K562 (cell line): ENCODE data around the gene ATMIN. TPM values are rescaled to one million over a fixed set of nuclear protein-coding genes. Genes with fewer than 3 reads are reported as not detected.

Source experiments
- CHD4 ChIP-seq: fragments of 200-600 bp; sonication (generic); IDR thresholded peaks from 3 replicates; pipeline ENCODE4 v1.6.1; 2012; ENCODE audit warnings: low read depth, mild to moderate bottlenecking, mixed read lengths, low read length, inconsistent platforms; ENCODE audit not compliant: insufficient read depth, insufficient replicate concordance, poor library complexity, severe bottlenecking
- CREB1 ChIP-seq, 2 experiments: sonication (generic) in 1 of 2; formaldehyde crosslinking in 1 of 2; IDR thresholded peaks; 2 replicates each; pipeline versions ENCODE4 v1.6.1 to v1.8.0; 2012 to 2022; ENCODE audit warnings: inconsistent platforms in 1 of 2, mild to moderate bottlenecking in 1 of 2, missing genetic modification reagents in 1 of 2, moderate library complexity in 1 of 2
- EP400 ChIP-seq: fragments of 450-650 bp; IDR thresholded peaks from 2 replicates; pipeline ENCODE4 v1.6.1; 2017; ENCODE audit warnings: antibody characterized with exemption, mild to moderate bottlenecking, moderate library complexity
- HBP1 ChIP-seq: fragments of 450-650 bp; formaldehyde crosslinking; IDR thresholded peaks from 2 replicates; pipeline ENCODE4 v1.4.0; 2022; ENCODE audit warnings: missing genetic modification characterization
- HDGF ChIP-seq: fragments of 450-650 bp; IDR thresholded peaks from 2 replicates; pipeline ENCODE4 v1.6.1; 2016
- KDM2B ChIP-seq: fragments of 250-450 bp; sonication (Bioruptor Pico); IDR thresholded peaks from 2 replicates; pipeline ENCODE4 v1.8.0; 2021; ENCODE audit warnings: mild to moderate bottlenecking, moderate library complexity
- KDM5B ChIP-seq: fragments of 200-600 bp; sonication (generic); IDR thresholded peaks from 2 replicates; pipeline ENCODE4 v1.6.1; 2012; ENCODE audit warnings: low read depth, mild to moderate bottlenecking, moderate library complexity, low read length, control low read depth, inconsistent platforms; ENCODE audit not compliant: insufficient replicate concordance
- L3MBTL2 ChIP-seq: fragments of 450-650 bp; IDR thresholded peaks from 2 replicates; pipeline ENCODE4 v1.6.1; 2016; ENCODE audit warnings: mild to moderate bottlenecking, moderate library complexity
- NFXL1 ChIP-seq: fragments of 450-650 bp; formaldehyde crosslinking; IDR thresholded peaks from 2 replicates; pipeline ENCODE4 v1.4.0; 2021; ENCODE audit warnings: mild to moderate bottlenecking
- PKNOX1 ChIP-seq: fragments of 450-650 bp; IDR thresholded peaks from 2 replicates; pipeline ENCODE4 v1.6.1; 2016
- PYGO2 ChIP-seq: fragments of 450-650 bp; IDR thresholded peaks from 2 replicates; pipeline ENCODE4 v1.6.1; 2016; ENCODE audit warnings: mild to moderate bottlenecking, missing genetic modification characterization, moderate library complexity, missing compliant biosample characterization
- SMARCA4 ChIP-seq: fragments of 450-650 bp; IDR thresholded peaks from 2 replicates; pipeline ENCODE4 v1.6.1; 2016
- SMARCC2 ChIP-seq: fragments of 450-650 bp; IDR thresholded peaks from 2 replicates; pipeline ENCODE4 v1.6.1; 2017; ENCODE audit warnings: antibody characterized with exemption, moderate library complexity, mild to moderate bottlenecking, low read depth
- SRSF3 ChIP-seq: fragments of 200-400 bp; formaldehyde crosslinking; IDR thresholded peaks from 2 replicates; pipeline ENCODE4 v1.6.1; 2016; ENCODE audit warnings: mild to moderate bottlenecking, low read length, moderate library complexity; ENCODE audit not compliant: insufficient read depth
- U2AF1 ChIP-seq: fragments of 200-400 bp; formaldehyde crosslinking; optimal IDR thresholded peaks from 2 replicates; pipeline ENCODE3; 2017; ENCODE audit warnings: mild to moderate bottlenecking, low read depth, low read length, moderate library complexity
- ZNF143 ChIP-seq: sonication (generic); formaldehyde crosslinking; IDR thresholded peaks from 2 replicates; pipeline ENCODE4 v1.9.0; 2022; ENCODE audit warnings: mild to moderate bottlenecking, missing genetic modification reagents
- ZNF282 ChIP-seq: sonication (generic); formaldehyde crosslinking; IDR thresholded peaks from 2 replicates; pipeline ENCODE4 v1.8.1; 2023; ENCODE audit warnings: missing genetic modification reagents
- polyA plus RNA-seq, 8 experiments: library from polyadenylated mRNA; depleted of rRNA in 4 of 8; stranded (reverse) in 5 of 8; unstranded in 3 of 8; fragments of >200 nt; fragmentation: Nextera tagmentation in 2 of 8; fragmentation: Illumina TruSeq in 1 of 8; extraction: Ambion mirVana in 2 of 8; extraction: Trizol in 1 of 8; gene quantifications; 2 replicates each; pipeline versions ENCODE4 v1.2.1 to v1.2.3, GENCODE V29; 2011 to 2014; ENCODE audit warnings: inconsistent platforms in 1 of 8, missing spikeins in 1 of 8
- total RNA-seq, 7 experiments: library from RNA; depleted of rRNA in 6 of 7; stranded (reverse); fragments of >200 nt in 6 of 7; fragmentation: Illumina TruSeq in 2 of 7; extraction: Trizol in 2 of 7; gene quantifications; 2 replicates each; pipeline versions ENCODE4 v1.2.1 to v1.2.3, GENCODE V29; 2011 to 2021; ENCODE audit warnings: low replicate concordance in 1 of 7
- TF ChIP-seq, protein P1 (sequence below): sonication (generic); formaldehyde crosslinking; IDR thresholded peaks from 2 replicates; pipeline ENCODE4 v1.8.1; 2023; ENCODE audit warnings: mild to moderate bottlenecking, missing genetic modification reagents

The ATMIN gene
- total and polyA plus RNA-seq, 9 of the 15 experiments (the other 6 are each of a cell fraction or from before 2014, with no cell fraction given), result 6.7 to 40.9 (median 23.4) TPM

DNA sequence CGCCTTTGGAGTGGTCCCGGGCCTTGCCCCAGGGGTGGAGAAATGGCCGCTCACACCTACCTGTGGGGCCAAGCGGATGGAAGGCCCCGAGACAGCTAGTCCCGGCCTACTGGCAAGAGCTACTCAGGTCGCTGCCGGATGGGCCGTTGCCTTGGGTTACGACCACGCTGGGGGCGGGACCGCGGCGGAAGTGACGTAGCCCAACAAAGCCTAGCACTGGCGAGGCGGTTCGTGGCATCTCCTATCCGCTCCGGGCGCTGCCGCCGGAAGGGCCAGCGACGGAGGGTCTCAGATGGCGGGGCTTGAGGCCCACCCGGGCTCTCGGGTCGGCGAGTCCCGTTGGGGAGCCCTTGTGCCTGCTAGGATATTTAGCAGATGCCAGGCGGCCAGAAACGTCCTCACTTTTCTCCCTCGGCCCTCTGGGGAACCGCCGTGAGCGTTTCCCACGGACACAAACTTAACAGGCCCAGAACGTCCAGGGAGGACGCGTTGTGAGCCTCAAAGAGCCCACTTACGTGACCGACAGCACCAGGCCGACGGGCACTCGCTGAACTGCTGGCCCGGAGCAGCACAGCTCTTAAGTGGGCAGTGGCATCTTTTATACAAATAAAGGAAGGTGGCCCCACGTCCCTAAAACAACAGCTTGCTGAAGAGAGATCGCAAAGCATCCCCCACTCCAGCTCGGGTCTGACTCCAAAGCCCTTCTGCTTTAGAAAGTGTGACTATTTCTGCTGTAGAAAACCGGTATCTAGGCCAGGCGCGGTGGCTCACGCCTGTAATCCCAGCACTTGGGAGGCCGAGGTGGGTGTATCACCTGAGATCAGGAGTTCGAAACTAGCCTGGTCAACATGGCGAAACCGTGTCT lies 41.7 kb downstream of the ATMIN start, which contains the start of gene C16orf46 (continued):
- TF ChIP-seq L3MBTL2, result peak; percentile 72
- TF ChIP-seq SMARCA4, result no peak
- TF ChIP-seq PYGO2 (tag), result no peak
- peak; percentile 73 for TF ChIP-seq EP400
- no peak for TF ChIP-seq CHD4
- TF ChIP-seq ZNF143 (CRISPR knock-in tag), result 0 out of 2 replicates have a peak, but pooled peaks have one; percentile 38
- TF ChIP-seq NFXL1 (CRISPR knock-in tag), result no peak
- TF ChIP-seq, protein P1, sequence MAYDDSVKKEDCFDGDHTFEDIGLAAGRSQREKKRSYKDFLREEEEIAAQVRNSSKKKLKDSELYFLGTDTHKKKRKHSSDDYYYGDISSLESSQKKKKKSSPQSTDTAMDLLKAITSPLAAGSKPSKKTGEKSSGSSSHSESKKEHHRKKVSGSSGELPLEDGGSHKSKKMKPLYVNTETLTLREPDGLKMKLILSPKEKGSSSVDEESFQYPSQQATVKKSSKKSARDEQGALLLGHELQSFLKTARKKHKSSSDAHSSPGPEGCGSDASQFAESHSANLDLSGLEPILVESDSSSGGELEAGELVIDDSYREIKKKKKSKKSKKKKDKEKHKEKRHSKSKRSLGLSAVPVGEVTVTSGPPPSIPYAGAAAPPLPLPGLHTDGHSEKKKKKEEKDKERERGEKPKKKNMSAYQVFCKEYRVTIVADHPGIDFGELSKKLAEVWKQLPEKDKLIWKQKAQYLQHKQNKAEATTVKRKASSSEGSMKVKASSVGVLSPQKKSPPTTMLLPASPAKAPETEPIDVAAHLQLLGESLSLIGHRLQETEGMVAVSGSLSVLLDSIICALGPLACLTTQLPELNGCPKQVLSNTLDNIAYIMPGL (CRISPR knock-in tag), result no peak; the same call in 1 of the 2 replicates
- no peak for TF ChIP-seq U2AF1
- TF ChIP-seq KDM5B, result peak; percentile 91
- no peak for TF ChIP-seq KDM2B (CRISPR knock-in tag)
- no peak for TF ChIP-seq SMARCC2
- TF ChIP-seq PKNOX1, result no peak; the same call in 1 of the 2 replicates
- TF ChIP-seq ZNF282 (CRISPR knock-in tag), result no peak
- TF ChIP-seq CREB1 (IDR thresholded peaks at IDR 0.05), result peak; percentile 93
- TF ChIP-seq CREB1 (CRISPR knock-in tag; IDR thresholded peaks at IDR 0.05), result peak; percentile 96
- TF ChIP-seq HBP1 (CRISPR knock-in tag), result 0 out of 2 replicates have a peak, but pooled peaks have one; percentile 7
- no peak for TF ChIP-seq SRSF3
- no peak for TF ChIP-seq HDGF
